Stimulated activated naive B cell treated with anti-CD40 and anti-IgM and Interleukin-4, amounts not matched to agents 10 μg/mL and 1 μg/mL and 100 μg/mL, for 72 hours (primary cell): ENCODE results near the gene DPYD.

Experiments
- ATAC-seq, 2 donors: fragments of 150-1000 bp; cut with Tn5 transposase; replicated peaks; 2 replicates each; pipeline ENCODE4 v1.10.0; 2021; ENCODE audit warnings: moderate library complexity in 1 of 2
- DNase-seq: peaks from one replicate; pipeline ENCODE4 v3.0.0; 2021
- H3K27ac Mint-ChIP-seq: one replicate; pipeline ENCODE4 v1.8.0; 2022; ENCODE audit warnings: mild to moderate bottlenecking, mixed read lengths
- H3K27me3 Mint-ChIP-seq, 2 donors: one replicate each; pipeline ENCODE4 v1.8.0; 2022; ENCODE audit warnings: mixed read lengths in 2 of 2
- H3K36me3 Mint-ChIP-seq, 2 donors: one replicate each; pipeline ENCODE4 v1.8.0; 2022; ENCODE audit warnings: mixed read lengths in 2 of 2, mild to moderate bottlenecking in 1 of 2
- H3K4me1 Mint-ChIP-seq, 2 donors: one replicate each; pipeline ENCODE4 v1.8.0; 2022; ENCODE audit warnings: mixed read lengths in 2 of 2, mild to moderate bottlenecking in 1 of 2
- H3K4me3 Mint-ChIP-seq, 2 donors: one replicate each; pipeline ENCODE4 v1.8.0; 2022; ENCODE audit warnings: mild to moderate bottlenecking in 2 of 2, mixed read lengths in 2 of 2, moderate library complexity in 1 of 2
- H3K9me3 Mint-ChIP-seq, 2 donors: one replicate each; pipeline ENCODE4 v1.8.0; 2022; ENCODE audit warnings: mixed read lengths in 2 of 2, mild to moderate bottlenecking in 1 of 2

Gene DPYD

DNA sequence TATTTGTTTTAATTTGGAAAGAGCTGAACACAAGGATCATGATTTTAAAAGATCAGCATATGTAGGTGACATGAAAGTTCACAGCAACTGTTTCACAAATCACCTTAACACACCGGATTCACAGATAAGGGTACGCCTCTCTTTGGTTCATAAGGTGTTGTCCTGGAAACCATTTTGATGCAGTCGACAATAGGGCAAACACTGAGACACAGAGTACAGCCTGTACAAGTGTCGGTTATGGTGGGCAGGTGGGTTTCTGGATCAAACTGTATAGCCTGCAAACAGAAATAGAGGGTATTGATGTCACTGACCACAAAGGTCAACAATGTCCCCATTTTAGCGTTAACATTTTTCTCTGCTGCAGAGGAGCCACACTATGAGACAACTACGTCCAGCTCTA is 842.0 kb downstream of the DPYD start:
- ATAC-seq (no peak), DNase-seq (no peak)
- Mint-ChIP-seq H3K27me3 (no peaks in the 10 kb centered on the region), H3K27ac (no peak overlapping the region), H3K4me3 (no peak overlapping the region), H3K36me3 (peaks cover 0 to 3% of the 10 kb centered on the region in 2 donors), H3K9me3 (no peaks in the 10 kb centered on the region), H3K4me1 (no peaks in the 10 kb centered on the region)

DNA sequence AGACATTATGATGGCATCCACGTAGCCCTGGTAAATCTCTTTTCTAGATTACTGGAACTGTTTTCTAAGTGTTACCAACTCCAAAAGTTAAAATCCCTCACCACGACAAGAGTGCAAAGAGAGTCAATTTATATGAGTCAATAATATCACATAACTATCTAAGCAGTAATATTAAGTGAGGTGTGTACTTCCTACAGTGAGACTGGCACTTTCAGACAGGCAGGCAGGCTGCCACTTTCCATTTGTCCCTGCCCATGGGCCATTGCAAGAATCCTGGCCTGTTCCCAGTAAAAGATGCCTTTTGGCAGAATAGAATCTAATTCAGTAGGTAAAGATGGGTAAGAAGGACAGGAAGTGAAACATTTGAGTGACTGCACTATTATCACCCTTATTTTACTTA is 843.6 kb downstream of the DPYD start:
- H3K36me3 Mint-ChIP-seq, result peaks cover 0 to 3% of the 10 kb centered on the region in 2 donors
- no peaks in the 10 kb centered on the region for H3K9me3 Mint-ChIP-seq
- no peak overlapping the region for H3K4me3 Mint-ChIP-seq
- DNase-seq (no peak), ATAC-seq (no peak)
- no peak overlapping the region for H3K27ac Mint-ChIP-seq
- no peaks in the 10 kb centered on the region for H3K4me1 Mint-ChIP-seq
- H3K27me3 Mint-ChIP-seq, result no peaks in the 10 kb centered on the region

DNA sequence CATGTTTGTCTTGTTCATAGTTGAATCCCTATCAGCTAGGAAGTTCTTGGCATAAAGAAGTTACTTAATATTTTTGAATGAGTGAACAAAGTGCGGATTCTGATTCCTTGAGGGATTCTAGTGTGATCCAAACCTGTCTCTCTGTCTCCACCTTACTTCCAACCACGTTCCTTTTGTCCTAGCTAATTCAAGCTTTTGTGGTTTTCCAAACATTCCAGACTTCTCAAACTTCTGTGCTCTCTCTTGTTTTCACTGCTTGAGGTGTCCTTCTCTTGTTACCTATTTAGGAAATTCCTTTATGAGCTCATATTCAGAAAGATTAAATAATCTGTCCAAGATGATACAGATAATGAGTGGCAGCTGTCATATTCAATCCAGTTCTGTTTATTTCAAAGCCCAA is 846.1 kb downstream of the DPYD start:
- Mint-ChIP-seq H3K4me1 (no peaks in the 10 kb centered on the region), H3K4me3 (no peak overlapping the region), H3K9me3 (no peaks in the 10 kb centered on the region), H3K36me3 (peaks cover 0 to 3% of the 10 kb centered on the region in 2 donors), H3K27me3 (no peaks in the 10 kb centered on the region), H3K27ac (no peak overlapping the region)
- no peak for ATAC-seq
- no peak for DNase-seq

DNA sequence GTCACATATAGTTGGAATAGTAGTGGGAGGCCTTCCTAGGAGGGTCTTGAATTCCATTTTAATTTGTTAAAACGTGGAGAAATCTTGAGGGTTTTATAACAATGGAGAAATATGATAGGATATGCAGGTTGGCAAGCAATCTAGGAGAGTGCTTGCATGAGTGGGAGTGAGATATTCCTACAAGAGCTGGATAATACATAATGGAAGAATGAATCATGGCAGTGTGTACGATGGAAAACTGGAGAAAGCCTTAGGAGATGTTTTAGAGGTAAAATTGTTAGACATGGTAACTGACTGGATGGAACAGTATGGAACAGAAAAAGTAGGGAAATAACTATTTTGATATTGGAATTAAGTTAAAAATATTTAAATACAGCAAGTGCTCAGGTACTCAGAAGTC is 846.9 kb downstream of the DPYD start:
- no peak for ATAC-seq
- no peaks in the 10 kb centered on the region for H3K27me3 Mint-ChIP-seq
- no peak overlapping the region for H3K27ac Mint-ChIP-seq
- no peaks in the 10 kb centered on the region for H3K4me1 Mint-ChIP-seq
- no peaks in the 10 kb centered on the region for H3K9me3 Mint-ChIP-seq
- peaks cover 0 to 1% of the 10 kb centered on the region in 2 donors for H3K36me3 Mint-ChIP-seq
- H3K4me3 Mint-ChIP-seq, result no peak overlapping the region
- DNase-seq, result no peak

DNA sequence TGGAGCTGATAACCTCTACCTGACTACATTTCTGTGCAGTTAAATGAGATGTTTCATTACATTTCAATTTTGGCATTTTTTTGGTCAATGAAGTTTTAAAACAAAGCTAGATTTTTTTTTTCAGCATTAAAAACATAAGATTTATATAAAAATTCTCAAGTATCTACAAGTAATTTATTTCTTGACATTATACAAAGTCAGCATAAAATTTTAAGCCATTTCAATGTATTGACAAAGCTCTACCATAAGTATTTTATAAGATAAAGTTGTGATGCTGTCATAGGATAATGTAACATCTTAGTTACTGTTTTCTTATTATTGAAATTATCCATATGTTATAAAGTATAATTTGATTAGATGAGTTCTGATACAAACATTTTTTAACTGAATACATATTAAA is 847.7 kb downstream of the DPYD start:
- Mint-ChIP-seq H3K27ac (no peak overlapping the region), H3K4me3 (no peak overlapping the region), H3K27me3 (no peaks in the 10 kb centered on the region), H3K9me3 (no peaks in the 10 kb centered on the region), H3K36me3 (no peaks in the 10 kb centered on the region), H3K4me1 (no peaks in the 10 kb centered on the region)
- DNase-seq (no peak), ATAC-seq (no peak)

DNA sequence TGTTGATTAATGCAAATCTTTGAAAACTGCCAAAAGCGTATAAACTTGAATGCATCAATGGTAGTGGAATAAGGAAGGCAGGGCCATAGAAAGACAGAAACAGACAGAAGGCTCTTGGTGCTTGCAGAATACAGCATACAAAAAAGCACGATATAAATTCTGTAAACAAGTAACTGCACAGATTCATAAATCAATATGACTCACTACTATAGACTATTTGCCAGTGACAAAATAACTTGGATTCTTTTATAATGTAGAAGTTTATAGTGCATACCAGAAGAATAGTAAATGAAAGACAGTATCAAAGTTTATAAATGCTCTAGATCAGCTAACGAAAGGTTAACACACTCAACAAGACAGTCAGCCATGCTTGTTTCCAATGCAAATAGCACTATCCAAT is 849.7 kb downstream of the DPYD start:
- H3K36me3 Mint-ChIP-seq, result no peaks in the 10 kb centered on the region
- DNase-seq, result no peak
- H3K4me3 Mint-ChIP-seq, result no peak overlapping the region
- no peaks in the 10 kb centered on the region for H3K27me3 Mint-ChIP-seq
- no peak overlapping the region for H3K27ac Mint-ChIP-seq
- H3K9me3 Mint-ChIP-seq, result peaks cover 0 to 2% of the 10 kb centered on the region in 2 donors
- no peak for ATAC-seq
- H3K4me1 Mint-ChIP-seq, result no peaks in the 10 kb centered on the region

DNA sequence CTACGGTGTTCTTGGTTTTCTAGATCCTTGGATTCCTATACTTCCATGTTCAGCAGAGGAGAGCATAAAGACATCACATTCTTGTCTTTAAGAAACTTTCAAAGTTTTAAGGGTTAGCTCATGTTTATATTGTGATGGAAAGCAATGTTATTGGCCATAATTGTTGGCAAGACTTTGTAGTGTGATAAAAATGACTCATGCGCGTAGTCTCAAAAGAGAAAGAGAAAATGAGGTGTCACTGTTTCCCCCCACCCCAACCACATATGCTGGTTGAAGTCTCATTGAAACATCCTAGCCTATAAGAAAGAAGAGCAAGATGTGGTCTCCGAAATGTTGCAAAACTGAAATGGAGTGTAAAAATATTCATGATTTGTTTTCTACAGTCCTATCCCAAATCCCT is 850.5 kb downstream of the DPYD start:
- Mint-ChIP-seq H3K27ac (no peak overlapping the region), H3K4me1 (no peaks in the 10 kb centered on the region), H3K4me3 (no peak overlapping the region), H3K9me3 (peaks cover 0 to 3% of the 10 kb centered on the region in 2 donors), H3K36me3 (no peaks in the 10 kb centered on the region), H3K27me3 (no peaks in the 10 kb centered on the region)
- no peak for DNase-seq
- no peak for ATAC-seq

DNA sequence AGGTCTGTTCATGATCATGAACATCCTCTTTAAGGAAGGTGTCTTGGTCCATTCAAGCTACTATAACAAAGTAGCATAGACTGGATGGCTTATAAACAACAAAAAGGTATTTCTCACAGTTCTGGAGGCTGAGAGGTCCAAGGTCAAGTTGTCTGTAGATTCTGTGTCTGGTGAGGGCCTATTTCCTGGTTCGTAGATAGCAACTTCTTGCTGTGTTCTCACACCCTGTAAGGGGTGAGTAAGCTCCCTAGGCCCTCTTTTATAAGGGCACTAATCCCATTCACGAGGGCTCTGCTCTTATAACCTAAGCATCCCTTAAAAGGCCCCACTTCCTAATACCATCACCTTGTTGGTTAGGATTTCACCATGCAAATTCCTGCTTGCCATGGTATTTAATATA is 851.5 kb downstream of the DPYD start:
- DNase-seq (no peak), ATAC-seq (no peak)
- H3K4me1 Mint-ChIP-seq, result no peaks in the 10 kb centered on the region
- no peaks in the 10 kb centered on the region for H3K27me3 Mint-ChIP-seq
- no peak overlapping the region for H3K27ac Mint-ChIP-seq
- peaks cover 0 to 3% of the 10 kb centered on the region in 2 donors for H3K9me3 Mint-ChIP-seq
- H3K4me3 Mint-ChIP-seq, result no peak overlapping the region
- no peaks in the 10 kb centered on the region for H3K36me3 Mint-ChIP-seq

DNA sequence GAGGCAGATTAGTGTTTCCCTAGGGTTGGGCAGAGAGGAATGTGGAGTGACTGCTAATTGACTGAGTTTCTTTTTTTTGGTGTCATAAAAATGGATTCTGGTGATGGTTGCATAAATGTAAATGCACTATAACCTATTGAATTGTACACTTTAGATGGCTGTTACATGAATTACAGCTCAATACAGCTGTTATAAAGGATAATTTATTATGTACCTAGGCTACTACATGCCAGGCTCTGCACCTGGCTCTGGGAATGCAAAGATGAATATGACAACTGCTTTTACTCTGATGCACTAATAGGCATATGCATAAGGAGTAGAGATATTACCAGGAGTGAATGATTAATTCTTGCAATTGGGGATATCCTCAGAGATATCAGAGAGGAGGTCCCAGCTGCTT is 854.0 kb downstream of the DPYD start:
- H3K27ac Mint-ChIP-seq, result no peak overlapping the region
- H3K4me3 Mint-ChIP-seq, result no peak overlapping the region

DNA sequence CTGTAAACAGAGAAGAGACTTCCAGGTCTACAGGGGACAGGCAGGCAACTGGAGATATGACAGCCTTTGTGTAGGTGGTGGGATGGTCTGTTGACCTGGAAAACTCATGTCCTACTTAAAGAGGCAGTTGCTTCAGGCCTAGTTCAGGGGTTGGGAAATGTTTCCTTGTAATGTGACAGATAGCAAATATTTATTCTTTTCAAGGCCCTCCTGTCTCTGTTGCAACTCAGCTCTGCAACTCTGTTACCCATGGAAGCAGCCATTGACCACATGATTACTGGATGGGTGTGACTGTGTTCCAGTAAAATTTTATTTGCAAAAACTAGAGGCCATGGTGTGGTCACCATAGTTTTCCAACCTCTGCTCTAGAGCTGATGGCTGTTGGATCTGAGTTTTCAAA is 857.3 kb downstream of the DPYD start:
- H3K4me1 Mint-ChIP-seq, result no peaks in the 10 kb centered on the region
- no peak overlapping the region for H3K4me3 Mint-ChIP-seq
- no peaks in the 10 kb centered on the region for H3K27me3 Mint-ChIP-seq
- peaks cover 3 to 4% of the 10 kb centered on the region in 2 donors for H3K9me3 Mint-ChIP-seq
- no peak for ATAC-seq
- no peak for DNase-seq
- H3K36me3 Mint-ChIP-seq, result no peaks in the 10 kb centered on the region
- H3K27ac Mint-ChIP-seq, result no peak overlapping the region

More for the DNA sequence above, 854.0 kb downstream of the DPYD start:
- no peak for ATAC-seq
- H3K36me3 Mint-ChIP-seq, result no peaks in the 10 kb centered on the region
- no peaks in the 10 kb centered on the region for H3K27me3 Mint-ChIP-seq
- H3K4me1 Mint-ChIP-seq, result no peaks in the 10 kb centered on the region
- peaks cover 0 to 3% of the 10 kb centered on the region in 2 donors for H3K9me3 Mint-ChIP-seq
- no peak for DNase-seq

DNA sequence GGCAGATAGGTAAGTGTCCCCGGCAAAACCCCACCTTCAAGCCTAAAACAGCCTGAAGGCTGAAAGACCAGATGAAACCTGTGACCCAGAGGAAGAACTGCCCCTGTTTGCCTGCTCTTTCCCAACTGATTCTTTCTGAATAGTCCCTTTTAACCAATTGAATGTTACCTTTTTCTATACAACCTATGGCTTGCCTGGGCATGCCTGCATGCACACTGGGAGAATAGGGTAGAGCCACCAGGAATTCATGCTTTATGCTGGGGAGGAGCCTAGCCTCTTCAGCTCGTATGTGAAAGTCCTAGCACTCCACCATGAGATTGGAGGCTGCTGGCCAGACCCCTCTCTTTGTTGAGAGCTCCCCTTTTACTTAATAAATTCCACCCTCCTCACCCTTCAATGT is 859.2 kb downstream of the DPYD start:
- Mint-ChIP-seq H3K27me3 (no peaks in the 10 kb centered on the region), H3K36me3 (no peaks in the 10 kb centered on the region), H3K4me1 (no peaks in the 10 kb centered on the region), H3K4me3 (no peak overlapping the region), H3K27ac (no peak overlapping the region), H3K9me3 (peaks cover 5 to 8% of the 10 kb centered on the region in 2 donors)
- DNase-seq, result no peak
- ATAC-seq, result no peak

DNA sequence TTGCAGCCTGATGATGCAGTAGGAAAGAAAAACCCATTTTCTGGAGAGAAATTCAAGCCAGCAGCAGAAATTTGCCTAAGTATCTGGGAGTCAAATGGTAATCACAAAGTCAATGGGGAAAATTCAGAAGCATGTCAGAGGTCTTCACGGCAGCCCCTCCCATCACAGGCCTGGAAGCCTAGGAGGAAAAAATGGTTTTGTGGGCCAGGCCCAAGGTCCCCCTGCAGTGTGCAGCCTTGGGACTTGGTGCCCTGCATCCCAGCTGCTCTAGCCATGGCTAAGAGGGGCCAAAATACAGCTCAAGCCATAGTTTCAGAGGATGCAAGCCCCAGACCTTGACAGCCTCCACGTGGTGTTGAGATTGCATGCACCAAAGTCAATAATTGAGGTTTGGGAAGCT is 864.4 kb downstream of the DPYD start:
- Mint-ChIP-seq H3K27ac (no peak overlapping the region), H3K4me3 (no peak overlapping the region), H3K4me1 (no peaks in the 10 kb centered on the region), H3K27me3 (no peaks in the 10 kb centered on the region), H3K36me3 (peaks cover 4% of the 10 kb centered on the region in 2 donors), H3K9me3 (peaks cover 12 to 15% of the 10 kb centered on the region in 2 donors)
- ATAC-seq (no peak), DNase-seq (no peak)

DNA sequence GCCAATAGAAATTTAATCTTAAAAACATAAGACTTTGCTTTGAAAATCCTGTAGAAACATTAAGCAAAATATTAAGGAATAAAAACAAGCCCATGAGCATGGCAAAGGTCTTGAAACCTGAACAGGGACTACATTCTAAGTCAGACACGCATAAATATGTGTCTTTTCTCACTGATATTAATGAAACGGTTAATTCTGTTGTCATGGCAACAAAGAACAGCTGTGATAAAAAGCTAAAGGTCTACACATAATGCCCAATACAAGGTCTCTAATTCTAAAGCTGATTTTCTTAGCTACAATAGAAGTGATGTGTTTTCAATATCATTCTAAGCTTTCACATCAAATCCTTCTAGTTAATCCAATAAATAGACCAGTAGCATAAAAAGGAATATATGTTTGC is 867.6 kb downstream of the DPYD start:
- peaks cover 4% of the 10 kb centered on the region in 2 donors for H3K36me3 Mint-ChIP-seq
- ATAC-seq, result no peak
- no peaks in the 10 kb centered on the region for H3K4me1 Mint-ChIP-seq
- no peak for DNase-seq
- H3K27me3 Mint-ChIP-seq, result no peaks in the 10 kb centered on the region
- H3K27ac Mint-ChIP-seq, result no peak overlapping the region
- no peak overlapping the region for H3K4me3 Mint-ChIP-seq
- H3K9me3 Mint-ChIP-seq, result peaks cover 7 to 12% of the 10 kb centered on the region in 2 donors

DNA sequence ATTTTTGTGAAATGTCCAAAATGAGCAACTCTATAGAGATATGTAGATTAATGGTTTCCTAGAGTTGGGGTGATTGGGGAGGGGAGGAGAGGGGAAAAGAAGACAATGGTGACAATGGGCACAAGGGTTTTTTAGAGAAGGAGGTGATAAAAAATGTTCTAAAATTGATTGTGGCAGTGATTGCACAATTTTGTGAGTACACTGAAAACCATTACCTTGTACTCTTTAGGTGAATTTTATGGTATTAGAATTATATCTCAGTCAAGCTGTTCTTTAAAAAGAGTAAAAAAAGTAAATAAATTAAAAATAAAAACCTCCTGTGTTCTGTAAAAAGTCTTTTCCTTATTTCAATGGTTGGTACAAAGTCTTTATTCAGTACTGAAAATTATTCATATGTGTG is 869.0 kb downstream of the DPYD start:
- Mint-ChIP-seq H3K4me3 (no peak overlapping the region), H3K27me3 (no peaks in the 10 kb centered on the region), H3K27ac (no peak overlapping the region), H3K9me3 (peaks cover 7 to 9% of the 10 kb centered on the region in 2 donors), H3K4me1 (no peaks in the 10 kb centered on the region), H3K36me3 (peaks cover 4% of the 10 kb centered on the region in 2 donors)
- ATAC-seq, result no peak
- DNase-seq, result no peak

DNA sequence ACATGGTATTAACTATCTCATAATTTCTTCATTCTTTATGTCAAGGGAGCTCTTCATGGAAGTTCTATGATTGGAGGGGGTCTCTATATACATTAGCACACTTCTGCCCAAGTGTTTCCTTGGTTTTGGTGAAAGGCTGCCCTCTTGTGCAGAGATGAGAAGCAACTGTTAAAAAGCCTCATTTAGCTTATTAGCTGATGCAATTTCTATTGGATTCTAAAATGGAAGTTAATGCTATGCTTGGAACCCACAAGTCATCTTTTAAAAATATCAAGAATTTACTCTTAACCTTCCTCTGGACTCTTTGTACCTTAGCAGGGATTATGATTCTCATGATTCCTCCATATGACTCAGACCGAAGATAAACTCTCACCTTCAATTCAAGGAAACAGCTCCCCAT is 870.3 kb downstream of the DPYD start:
- Mint-ChIP-seq H3K27ac (no peak overlapping the region), H3K9me3 (peaks cover 0 to 4% of the 10 kb centered on the region in 2 donors), H3K27me3 (peaks cover 0 to 4% of the 10 kb centered on the region in 2 donors), H3K4me3 (no peak overlapping the region), H3K4me1 (no peaks in the 10 kb centered on the region), H3K36me3 (no peaks in the 10 kb centered on the region)
- ATAC-seq, result no peak
- DNase-seq, result no peak

DNA sequence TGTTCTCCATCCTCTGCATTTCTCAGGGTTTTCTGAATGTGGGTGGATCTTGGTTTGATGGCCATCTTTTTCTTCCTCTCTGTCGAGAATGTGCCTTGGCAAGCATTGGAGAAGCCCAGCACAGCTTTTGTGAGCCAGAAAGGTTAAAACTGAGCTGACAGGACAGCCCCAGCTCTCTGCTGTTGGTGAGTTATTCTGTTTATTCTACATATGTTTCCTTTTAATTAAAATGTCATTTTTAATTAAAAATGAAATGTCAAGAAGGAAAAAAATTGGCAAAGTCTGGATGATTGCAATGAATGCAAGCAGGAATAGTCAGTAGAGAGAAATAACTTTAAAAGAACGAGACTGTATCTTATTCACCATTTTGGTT is 873.4 kb downstream of the DPYD start:
- Mint-ChIP-seq H3K27ac (no peak overlapping the region), H3K4me3 (no peak overlapping the region), H3K27me3 (peaks cover 0 to 4% of the 10 kb centered on the region in 2 donors), H3K9me3 (no peaks in the 10 kb centered on the region), H3K4me1 (no peaks in the 10 kb centered on the region), H3K36me3 (no peaks in the 10 kb centered on the region)
- ATAC-seq (no peak), DNase-seq (no peak)
